Right atrium auricular region (tissue), 2 donors: ENCODE data around the gene FGD4. TPM values are rescaled to one million over a fixed set of nuclear protein-coding genes. Genes with fewer than 3 reads are reported as not detected.
A peak's percentile ranks its signal among the peaks of the same experiment; 100 is the strongest.

Source experiments
- DNase-seq: peaks from one replicate; pipeline ENCODE4 v3.0.0-alpha.2; 2019; ENCODE audit warnings: low spot score
- H3K27ac ChIP-seq, 2 donors: fragments of 200-600 bp; sonication (generic); 1 replicate in 1 of 2; 2 replicates in 1 of 2; pipeline ENCODE4 v1.5.1; 2016 to 2019
- H3K27me3 ChIP-seq, 2 donors: fragments of 200-600 bp; sonication (generic); one replicate each; pipeline versions ENCODE4 v1.5.1 to v1.6.0; 2017 to 2019
- H3K36me3 ChIP-seq: fragments of 200-600 bp; sonication (generic); one replicate; pipeline ENCODE4 v1.5.1; 2016
- H3K4me1 ChIP-seq, 2 donors: fragments of 200-600 bp; sonication (generic); one replicate each; pipeline versions ENCODE4 v1.5.1 to v1.6.0; 2017 to 2019
- H3K4me3 ChIP-seq, 2 donors: fragments of 200-600 bp; sonication (generic); 1 replicate in 1 of 2; 2 replicates in 1 of 2; pipeline ENCODE4 v1.5.1; 2017 to 2019; ENCODE audit warnings: mild to moderate bottlenecking in 1 of 2, moderate library complexity in 1 of 2
- H3K9me3 ChIP-seq, 2 donors: fragments of 200-600 bp; sonication (generic); one replicate each; pipeline ENCODE4 v1.5.1; 2019
- total RNA-seq, 2 donors: library from RNA; depleted of rRNA; stranded (reverse); fragments of >200 nt; gene quantifications; one replicate each; pipeline ENCODE4 v1.1.0, GENCODE V29; 2016
- TF ChIP-seq, protein P1 (sequence below), 2 donors: fragments of 200-600 bp; sonication (generic); IDR thresholded peaks; one replicate each; pipeline ENCODE4 v1.5.1; 2019; ENCODE audit warnings: antibody characterized with exemption in 2 of 2

FGD4 gene
- total RNA-seq, 2 donors from 2014 or later = 13.5 to 16.2 TPM

DNA sequence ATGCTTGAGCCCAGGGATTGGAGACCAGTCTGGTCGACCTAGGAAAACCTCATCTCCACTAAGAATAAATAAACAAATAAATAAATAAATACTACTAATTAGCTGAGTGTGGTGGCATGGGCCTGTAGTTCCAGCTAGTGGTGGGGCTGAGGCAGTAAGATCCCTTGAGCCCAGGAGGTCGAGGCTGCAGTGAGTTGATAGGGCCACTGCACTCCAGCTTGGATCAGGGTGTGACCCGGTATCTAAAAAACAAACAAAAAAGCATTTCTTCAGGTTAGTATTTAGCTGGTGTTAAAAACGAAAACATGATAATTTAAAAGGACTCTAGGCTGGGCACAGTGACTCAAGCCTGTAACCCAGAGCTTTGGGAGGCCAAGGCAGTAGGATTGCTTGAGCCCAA is 1.2 kb upstream of the FGD4 start:
- Histone ChIP-seq H3K4me3 (no peak overlapping the region), H3K27ac (peak overlapping the region in 1 of 2 donors; percentile 79), H3K4me1 (peaks cover 0 to 20% of the 10 kb centered on the region in 2 donors), H3K36me3 (no peaks in the 10 kb centered on the region), H3K27me3 (no peaks in the 10 kb centered on the region), H3K9me3 (no peaks in the 10 kb centered on the region)
- DNase-seq = no peak
- TF ChIP-seq, protein P1, sequence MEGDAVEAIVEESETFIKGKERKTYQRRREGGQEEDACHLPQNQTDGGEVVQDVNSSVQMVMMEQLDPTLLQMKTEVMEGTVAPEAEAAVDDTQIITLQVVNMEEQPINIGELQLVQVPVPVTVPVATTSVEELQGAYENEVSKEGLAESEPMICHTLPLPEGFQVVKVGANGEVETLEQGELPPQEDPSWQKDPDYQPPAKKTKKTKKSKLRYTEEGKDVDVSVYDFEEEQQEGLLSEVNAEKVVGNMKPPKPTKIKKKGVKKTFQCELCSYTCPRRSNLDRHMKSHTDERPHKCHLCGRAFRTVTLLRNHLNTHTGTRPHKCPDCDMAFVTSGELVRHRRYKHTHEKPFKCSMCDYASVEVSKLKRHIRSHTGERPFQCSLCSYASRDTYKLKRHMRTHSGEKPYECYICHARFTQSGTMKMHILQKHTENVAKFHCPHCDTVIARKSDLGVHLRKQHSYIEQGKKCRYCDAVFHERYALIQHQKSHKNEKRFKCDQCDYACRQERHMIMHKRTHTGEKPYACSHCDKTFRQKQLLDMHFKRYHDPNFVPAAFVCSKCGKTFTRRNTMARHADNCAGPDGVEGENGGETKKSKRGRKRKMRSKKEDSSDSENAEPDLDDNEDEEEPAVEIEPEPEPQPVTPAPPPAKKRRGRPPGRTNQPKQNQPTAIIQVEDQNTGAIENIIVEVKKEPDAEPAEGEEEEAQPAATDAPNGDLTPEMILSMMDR (IDR thresholded peaks at IDR 0.05) = no peak

DNA sequence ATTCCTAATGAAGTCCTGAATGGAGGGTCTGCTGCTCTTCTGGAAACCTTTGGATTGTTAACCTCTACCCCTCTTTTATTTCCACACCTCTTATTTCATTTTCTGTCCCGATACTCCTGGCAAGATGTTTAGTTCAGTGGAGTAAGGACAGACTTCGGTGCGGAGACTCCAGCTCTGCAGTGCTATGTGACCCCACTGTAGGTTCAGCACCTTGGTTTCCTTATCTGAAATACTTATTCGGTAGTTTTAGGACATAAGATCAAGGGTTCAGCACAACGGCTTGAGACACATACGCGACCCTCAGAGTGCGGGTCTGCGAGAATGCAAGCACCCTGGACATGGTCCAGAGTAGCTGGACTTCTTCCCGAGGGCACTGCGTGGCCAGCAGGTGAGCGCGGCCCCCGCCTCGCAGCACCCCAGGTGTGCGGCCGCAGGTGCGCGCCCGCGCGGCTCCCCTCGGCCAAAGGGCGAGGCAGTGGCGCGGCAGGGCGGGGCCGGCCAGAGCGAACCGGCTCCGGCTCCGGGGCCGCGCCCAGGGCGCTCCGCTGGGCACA is 465 bp upstream of the FGD4 start:
- H3K9me3 ChIP-seq = no peaks in the 10 kb centered on the region
- H3K4me1 ChIP-seq = peaks cover 0 to 20% of the 10 kb centered on the region in 2 donors
- H3K27me3 ChIP-seq = no peaks in the 10 kb centered on the region
- peak overlapping the region; percentile 85 to 87 for H3K4me3 ChIP-seq
- no peak for DNase-seq
- TF ChIP-seq, protein P1 (IDR thresholded peaks at IDR 0.05) = no peak
- no peaks in the 10 kb centered on the region for H3K36me3 ChIP-seq
- H3K27ac ChIP-seq = peak overlapping the region; percentile 79 to 86

DNA sequence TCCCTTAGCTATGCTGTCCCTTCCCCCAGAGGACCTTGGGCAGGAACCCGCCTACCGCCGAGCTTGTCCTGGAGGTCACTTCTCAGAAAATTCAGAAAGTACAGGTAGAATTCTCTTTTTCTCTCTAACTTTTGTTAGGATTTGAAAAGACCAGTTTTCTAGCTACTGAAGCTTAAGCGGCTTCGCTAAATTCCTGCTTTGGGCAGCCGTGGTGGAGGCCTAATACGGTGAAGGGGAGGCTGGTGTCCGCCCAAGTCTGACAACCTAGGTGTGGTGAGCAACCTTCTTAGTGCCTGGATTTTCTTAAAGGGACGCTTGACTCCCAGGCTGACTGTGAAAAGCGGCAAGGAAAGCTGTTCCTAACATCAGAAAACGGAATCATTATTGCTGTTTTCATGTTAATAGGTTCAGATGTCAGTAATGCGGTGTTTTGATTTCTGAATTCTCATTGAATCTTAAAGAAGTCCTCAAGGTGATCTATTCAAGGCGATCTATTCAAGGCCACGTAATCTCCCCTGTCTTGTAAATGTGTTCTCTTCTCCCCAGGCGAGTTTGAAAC is 835 bp downstream of the FGD4 start:
- Histone ChIP-seq H3K27ac (peak overlapping the region; percentile 79 to 86), H3K36me3 (no peaks in the 10 kb centered on the region), H3K4me3 (peak overlapping the region; percentile 85 to 87), H3K9me3 (no peaks in the 10 kb centered on the region), H3K4me1 (peaks cover 0 to 20% of the 10 kb centered on the region in 2 donors), H3K27me3 (no peaks in the 10 kb centered on the region)
- no peak for DNase-seq
- TF ChIP-seq, protein P1 (IDR thresholded peaks at IDR 0.05) = no peak

DNA sequence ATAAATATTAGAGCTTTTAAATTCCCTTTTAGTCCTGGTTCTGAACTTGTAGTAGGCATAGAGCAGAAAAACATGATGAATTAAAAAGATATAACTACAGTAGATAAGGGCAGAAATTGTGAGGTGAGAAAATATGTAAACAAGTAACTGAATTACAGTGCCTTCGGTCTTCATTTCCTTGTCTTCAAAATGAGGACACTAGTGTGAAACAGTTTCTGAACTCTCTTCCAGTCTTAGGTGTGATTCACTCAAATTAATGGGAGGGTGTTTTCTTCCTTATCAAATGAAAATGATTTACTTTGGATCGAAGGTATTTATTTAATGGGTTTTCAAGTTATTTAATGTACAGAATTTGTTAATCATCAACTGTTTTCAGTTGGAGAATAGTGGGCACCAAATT is 1.5 kb downstream of the FGD4 start:
- H3K4me3 ChIP-seq = peak overlapping the region; percentile 85 to 87
- H3K27ac ChIP-seq = peak overlapping the region in 1 of 2 donors; percentile 79
- TF ChIP-seq, protein P1 (IDR thresholded peaks at IDR 0.05) = no peak
- no peaks in the 10 kb centered on the region for H3K9me3 ChIP-seq
- DNase-seq = no peak
- peaks cover 0 to 20% of the 10 kb centered on the region in 2 donors for H3K4me1 ChIP-seq
- H3K27me3 ChIP-seq = no peaks in the 10 kb centered on the region
- no peaks in the 10 kb centered on the region for H3K36me3 ChIP-seq

DNA sequence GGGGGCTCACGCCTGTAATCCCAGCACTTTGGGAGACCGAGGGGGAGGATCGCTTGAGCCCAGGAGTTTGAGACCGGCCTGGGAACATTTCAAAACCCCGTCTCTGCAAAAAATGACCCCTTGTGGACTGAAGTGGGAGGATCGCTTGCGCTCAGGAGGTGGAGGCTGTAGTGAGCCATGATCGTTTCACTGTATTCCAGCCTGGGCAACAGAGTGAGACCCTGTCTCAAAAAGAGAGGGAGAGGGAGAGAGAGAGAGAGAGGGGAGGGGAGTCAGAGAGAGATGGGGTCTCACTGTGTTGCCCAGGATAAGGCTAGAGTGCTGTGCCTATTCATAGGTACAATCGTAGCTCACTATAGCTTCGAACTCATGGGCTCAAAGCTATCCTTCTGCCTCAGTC is 2.8 kb downstream of the FGD4 start:
- Histone ChIP-seq H3K4me3 (no peak overlapping the region), H3K36me3 (no peaks in the 10 kb centered on the region), H3K4me1 (peaks cover 0 to 20% of the 10 kb centered on the region in 2 donors), H3K9me3 (no peaks in the 10 kb centered on the region), H3K27me3 (no peaks in the 10 kb centered on the region), H3K27ac (no peak overlapping the region)
- TF ChIP-seq, protein P1 (IDR thresholded peaks at IDR 0.05) = no peak
- DNase-seq = no peak

DNA sequence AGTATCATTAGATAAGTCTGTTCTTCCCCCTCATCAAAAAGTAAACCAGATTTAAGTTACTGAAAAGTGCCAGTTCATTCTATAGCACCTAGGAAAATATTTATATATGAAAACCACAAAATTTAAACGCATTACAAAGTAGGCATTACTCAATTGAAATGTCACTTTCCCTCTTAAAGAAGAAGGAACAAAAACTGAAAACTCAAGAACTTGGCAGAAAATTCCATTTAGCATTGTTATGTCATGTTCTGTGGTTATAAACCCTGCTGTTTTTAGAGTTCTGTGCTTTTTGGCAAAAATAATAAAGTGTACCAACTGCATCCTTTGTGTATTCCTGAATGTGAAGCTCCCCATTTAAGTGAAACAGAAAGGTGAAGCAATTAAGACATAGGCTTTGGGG is 3.6 kb downstream of the FGD4 start:
- Histone ChIP-seq H3K36me3 (no peaks in the 10 kb centered on the region), H3K4me3 (no peak overlapping the region), H3K4me1 (peaks cover 0 to 20% of the 10 kb centered on the region in 2 donors), H3K27me3 (no peaks in the 10 kb centered on the region), H3K27ac (no peak overlapping the region), H3K9me3 (no peaks in the 10 kb centered on the region)
- no peak for DNase-seq
- TF ChIP-seq, protein P1 (IDR thresholded peaks at IDR 0.05) = no peak
